ENCODE data around the gene BANF2. TPM values are rescaled to one million over a fixed set of nuclear protein-coding genes. Genes with fewer than 3 reads are reported as not detected.

Gene BANF2
- total RNA-seq, 4 donors from 2014 or later: not detected

GRCh38 chr20:17722493-17723300 is 22.9 kb downstream of the BANF2 start:
- no peaks in the 10 kb centered on the region for H3K27me3 ChIP-seq
- DNase-seq (ENCODE audit: extremely low spot score): no peak
- no peaks in the 10 kb centered on the region for H3K4me1 ChIP-seq
- H3K9me3 ChIP-seq: no peaks in the 10 kb centered on the region
- WGBS: 85% methylated on average over 14 of the region's 14 CpGs
- H3K4me3 ChIP-seq: no peak overlapping the region
- H3K36me3 ChIP-seq: no peaks in the 10 kb centered on the region
- intact Hi-C loops (cut with DNase I): no loop called here
- no peak overlapping the region for H3K27ac ChIP-seq (replicated peaks in 1 of 4)
- TF ChIP-seq CTCF (IDR thresholded peaks at IDR 0.05): no peak
- no peak for TF ChIP-seq EP300 (IDR thresholded peaks at IDR 0.05)

DNA sequence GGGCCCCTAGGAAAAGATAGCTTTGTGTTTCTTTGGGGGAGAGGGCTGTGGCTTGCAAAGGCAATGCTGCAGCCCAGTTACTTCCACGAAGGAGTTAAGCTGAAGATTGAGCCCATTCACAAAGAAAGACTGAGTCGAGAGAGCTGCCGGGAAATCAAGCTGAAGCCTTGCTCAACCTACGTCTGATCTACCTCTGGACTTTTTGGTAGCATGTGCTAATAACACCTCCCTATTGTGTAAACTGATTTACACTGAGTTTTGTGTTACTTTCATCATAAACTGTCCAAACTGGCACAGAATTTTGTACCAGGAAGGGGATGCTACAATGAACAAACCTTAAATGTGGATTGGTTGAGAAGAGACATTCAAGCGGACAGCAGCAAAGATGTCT is 23.5 kb downstream of the BANF2 start:
- H3K4me3 ChIP-seq: no peak overlapping the region
- H3K36me3 ChIP-seq: no peaks in the 10 kb centered on the region
- no peaks in the 10 kb centered on the region for H3K9me3 ChIP-seq
- no peak for DNase-seq (ENCODE audit: extremely low spot score)
- H3K4me1 ChIP-seq: no peaks in the 10 kb centered on the region
- WGBS: 96% methylated on average over 5 of the region's 5 CpGs
- intact Hi-C loops (cut with DNase I): no loop called here
- H3K27ac ChIP-seq (replicated peaks in 1 of 4): no peak overlapping the region
- H3K27me3 ChIP-seq: no peaks in the 10 kb centered on the region
- TF ChIP-seq POLR2A (IDR thresholded peaks at IDR 0.05; ENCODE audit: low read depth): no peak
- no peak for TF ChIP-seq POLR2AphosphoS5 (IDR thresholded peaks at IDR 0.05)
- no peak for TF ChIP-seq CTCF (IDR thresholded peaks at IDR 0.05)
- TF ChIP-seq EP300 (IDR thresholded peaks at IDR 0.05): no peak

DNA sequence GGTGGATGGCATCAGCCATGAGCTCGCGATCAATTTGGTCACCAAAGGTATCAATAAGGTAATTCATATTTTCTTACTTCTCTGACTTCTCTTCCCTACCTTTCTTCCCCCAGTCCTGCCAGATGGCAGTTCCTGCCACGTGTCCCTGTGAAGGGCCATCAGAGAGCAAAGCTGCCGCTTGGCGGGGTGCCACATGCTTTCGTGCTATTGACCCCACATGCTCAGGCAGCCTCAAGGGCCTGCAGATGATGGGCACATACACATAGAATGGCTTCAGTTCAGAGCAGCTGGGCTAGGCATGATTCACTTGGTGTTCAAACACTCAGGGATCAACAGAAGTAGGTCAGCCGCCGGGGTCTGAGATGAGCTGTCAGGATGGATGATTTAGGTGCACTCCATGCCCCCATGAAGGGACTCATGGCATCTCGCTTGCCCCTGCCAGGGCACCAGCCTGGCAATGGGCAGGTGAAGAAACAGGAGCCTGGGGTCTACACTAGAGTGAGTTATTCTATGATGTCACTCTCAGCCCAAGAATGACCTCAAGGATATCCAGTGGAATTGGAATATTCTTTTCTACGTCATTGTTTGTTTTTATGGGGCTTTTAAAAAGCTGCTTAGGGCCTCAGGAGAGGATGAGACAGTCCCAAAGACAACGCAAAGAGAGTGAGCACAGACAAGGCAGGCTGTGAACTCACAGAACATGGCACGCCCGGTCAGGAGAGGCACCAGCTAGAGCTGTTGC is 25.5 kb downstream of the BANF2 start:
- Histone ChIP-seq H3K27ac (replicated peaks in 1 of 4) (no peak overlapping the region), H3K36me3 (no peaks in the 10 kb centered on the region), H3K4me3 (no peak overlapping the region), H3K27me3 (no peaks in the 10 kb centered on the region), H3K9me3 (no peaks in the 10 kb centered on the region), H3K4me1 (no peaks in the 10 kb centered on the region)
- DNase-seq (ENCODE audit: extremely low spot score): no peak
- 89% methylated on average over 13 of the region's 13 CpGs for WGBS
- TF ChIP-seq POLR2A (IDR thresholded peaks at IDR 0.05; ENCODE audit: low read depth): no peak
- TF ChIP-seq POLR2AphosphoS5 (IDR thresholded peaks at IDR 0.05): no peak
- intact Hi-C loops (cut with DNase I): no loop called here

GRCh38 chr20:17726902-17727301 is 27.1 kb downstream of the BANF2 start:
- H3K4me3 ChIP-seq: no peak overlapping the region
- no peaks in the 10 kb centered on the region for H3K36me3 ChIP-seq
- WGBS: 77% methylated on average over 4 of the region's 4 CpGs
- H3K27ac ChIP-seq (replicated peaks in 1 of 4): no peak overlapping the region
- intact Hi-C loops (cut with DNase I): no loop called here
- TF ChIP-seq EP300 (IDR thresholded peaks at IDR 0.05) (no peak), CTCF (IDR thresholded peaks at IDR 0.05) (no peak), POLR2A (IDR thresholded peaks at IDR 0.05; ENCODE audit: low read depth) (no peak), POLR2AphosphoS5 (IDR thresholded peaks at IDR 0.05) (no peak)
- no peaks in the 10 kb centered on the region for H3K9me3 ChIP-seq
- H3K4me1 ChIP-seq: no peaks in the 10 kb centered on the region
- H3K27me3 ChIP-seq: no peaks in the 10 kb centered on the region
- DNase-seq (ENCODE audit: extremely low spot score): no peak

DNA sequence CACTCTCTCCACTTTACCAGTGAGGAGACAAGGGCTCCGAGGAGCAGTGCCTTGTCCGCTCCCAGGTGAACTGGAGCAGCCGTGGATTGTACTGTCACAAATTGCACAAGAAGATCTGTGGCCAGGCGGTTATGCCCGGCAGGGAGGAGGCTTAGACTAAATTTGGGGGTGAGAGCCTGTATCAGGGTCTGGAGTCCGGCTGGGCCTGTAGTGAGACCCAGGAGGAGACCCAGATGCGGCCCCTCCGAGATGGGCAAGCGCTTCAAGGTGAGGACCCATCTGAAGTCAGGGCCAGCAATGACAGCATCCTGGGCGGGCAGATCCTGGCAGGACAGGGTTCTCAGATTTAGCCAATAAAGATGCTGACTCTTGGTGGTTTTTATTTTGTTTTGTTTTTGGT is 27.6 kb downstream of the BANF2 start:
- WGBS: 98% methylated on average over 7 of the region's 10 CpGs
- intact Hi-C loops (cut with DNase I): no loop called here
- no peak for DNase-seq (ENCODE audit: extremely low spot score)
- Histone ChIP-seq H3K27ac (replicated peaks in 1 of 4) (no peak overlapping the region), H3K27me3 (no peaks in the 10 kb centered on the region), H3K36me3 (no peaks in the 10 kb centered on the region), H3K4me1 (no peaks in the 10 kb centered on the region), H3K9me3 (no peaks in the 10 kb centered on the region), H3K4me3 (no peak overlapping the region)
- TF ChIP-seq CTCF (IDR thresholded peaks at IDR 0.05): no peak
- no peak for TF ChIP-seq POLR2AphosphoS5 (IDR thresholded peaks at IDR 0.05)
- TF ChIP-seq EP300 (IDR thresholded peaks at IDR 0.05): no peak
- TF ChIP-seq POLR2A (IDR thresholded peaks at IDR 0.05; ENCODE audit: low read depth): no peak
